A549 (cell line): ENCODE data around the gene OLIG1. TPM values are rescaled to one million over a fixed set of nuclear protein-coding genes. Genes with fewer than 3 reads are reported as not detected.

Experiments
- ATAC-seq, 2 experiments: fragments of 200-7000 bp in 1 of 2; fragments of >200 bp in 1 of 2; cut with Nextera tagmentation in 1 of 2; cut with Tn5 transposase in 1 of 2; 3 replicates each; pipeline versions ENCODE4 v1.8.0 to v1.9.1; 2018 to 2020; ENCODE audit warnings: mild to moderate bottlenecking in 1 of 2, moderate library complexity in 1 of 2
- CTCF ChIA-PET: fragments of 300-600 bp; sonication (Branson Sonifier 250); formaldehyde crosslinking; extraction: SDS; loops from one replicate; lab custom pipeline; 2021; ENCODE audit warnings: antibody characterized with exemption, inconsistent platforms; lab: Yijun Ruan, JAX
- POLR2A ChIA-PET: fragments of 350-600 bp; formaldehyde crosslinking; extraction: SDS; loops from one replicate; lab custom pipeline; 2021; ENCODE audit warnings: antibody characterized with exemption, inconsistent platforms; lab: Yijun Ruan, JAX
- DNase-seq, 2 experiments: peaks; one replicate each; pipeline versions ENCODE4 v3.0.0 to v3.0.0-alpha.2; 2011 to 2016; ENCODE audit warnings: low read depth in 1 of 2, low spot score in 1 of 2
- FAIRE-seq: peaks from 2 replicates; lab custom pipeline; 2011; peaks lifted over from hg19 to GRCh38; lab: Jason Lieb, UNC
- H3K27ac ChIP-seq, 2 experiments: fragments of >200 bp; sonication (Bioruptor Twin); formaldehyde crosslinking; 3 replicates each; pipeline ENCODE4 v1.5.1; 2016 to 2017
- H3K4me1 ChIP-seq: fragments of >200 bp; sonication (Bioruptor Twin); formaldehyde crosslinking; 3 replicates; pipeline ENCODE4 v1.6.1; 2016
- H3K4me2 ChIP-seq: fragments of >200 bp; sonication (Bioruptor Twin); formaldehyde crosslinking; 3 replicates; pipeline ENCODE4 v1.6.1; 2016
- H3K4me3 ChIP-seq: fragments of >200 bp; sonication (Bioruptor Twin); formaldehyde crosslinking; 3 replicates; pipeline ENCODE4 v1.5.1; 2016
- H3K9me3 ChIP-seq: fragments of >200 bp; sonication (Bioruptor Twin); formaldehyde crosslinking; 3 replicates; pipeline ENCODE4 v1.6.1; 2016
- ATOH8 ChIP-seq: fragments of 250-450 bp; sonication (Bioruptor Pico); IDR thresholded peaks from 2 replicates; pipeline ENCODE4 v1.5.0; 2020; ENCODE audit warnings: low read depth, mild to moderate bottlenecking, moderate library complexity
- BCL3 ChIP-seq: fragments of >200 bp; sonication (Bioruptor Twin); formaldehyde crosslinking; IDR thresholded peaks from 3 replicates; pipeline ENCODE4 v1.6.1; 2016
- CHD2 ChIP-seq: fragments of 150-350 bp; IDR thresholded peaks from 2 replicates; pipeline ENCODE4 v1.6.1; 2014; ENCODE audit warnings: low read length; ENCODE audit not compliant: partially characterized antibody
- E2F6 ChIP-seq: IDR thresholded peaks from 2 replicates; pipeline ENCODE4 v1.6.1; 2012; ENCODE audit warnings: low read depth, borderline replicate concordance
- EHF ChIP-seq: fragments of 250-450 bp; sonication (Bioruptor Pico); IDR thresholded peaks from 2 replicates; pipeline ENCODE4 v1.5.0; 2020; ENCODE audit warnings: mild to moderate bottlenecking
- EHMT2 ChIP-seq: fragments of 200-600 bp; sonication (generic); IDR thresholded peaks from 2 replicates; pipeline ENCODE4 v1.6.1; 2016; ENCODE audit warnings: antibody characterized with exemption, low read depth, mild to moderate bottlenecking, moderate library complexity
- ELK1 ChIP-seq: fragments of 150-350 bp; IDR thresholded peaks from 2 replicates; pipeline ENCODE4 v1.6.1; 2014; ENCODE audit warnings: low read depth, mild to moderate bottlenecking, low read length
- ESRRA ChIP-seq: fragments of 150-350 bp; IDR thresholded peaks from 2 replicates; pipeline ENCODE4 v1.6.1; 2014; ENCODE audit warnings: mild to moderate bottlenecking, low read length, borderline replicate concordance
- FOSB ChIP-seq: fragments of 250-450 bp; sonication (Bioruptor Pico); IDR thresholded peaks from 2 replicates; pipeline ENCODE4 v1.5.0; 2020; ENCODE audit warnings: mild to moderate bottlenecking, moderate library complexity
- FOSL2 ChIP-seq, 2 experiments: fragments of 450-650 bp in 1 of 2; fragments of >200 bp in 1 of 2; sonication (Bioruptor Twin) in 1 of 2; formaldehyde crosslinking; IDR thresholded peaks; 2 replicates each; pipeline versions ENCODE4 v1.5.0 to v1.6.1; 2016 to 2020; ENCODE audit warnings: mild to moderate bottlenecking in 1 of 2, moderate library complexity in 1 of 2
- GATA3 ChIP-seq: IDR thresholded peaks from 2 replicates; pipeline ENCODE4 v1.6.1; 2012; ENCODE audit warnings: borderline replicate concordance
- HDAC2 ChIP-seq: fragments of 200-600 bp; sonication (generic); IDR thresholded peaks from 2 replicates; pipeline ENCODE4 v1.6.1; 2016
- HES2 ChIP-seq: fragments of >200 bp; sonication (Bioruptor Twin); formaldehyde crosslinking; IDR thresholded peaks from 2 replicates; pipeline ENCODE4 v1.6.1; 2016
- HEYL ChIP-seq: fragments of 250-450 bp; sonication (Bioruptor Pico); IDR thresholded peaks from 2 replicates; pipeline ENCODE4 v1.8.0; 2021; ENCODE audit warnings: mild to moderate bottlenecking, moderate library complexity
- KDM1A ChIP-seq: fragments of 200-600 bp; sonication (generic); IDR thresholded peaks from 2 replicates; pipeline ENCODE4 v1.6.1; 2016; ENCODE audit warnings: low read depth, mild to moderate bottlenecking
- KDM5A ChIP-seq: fragments of 200-600 bp; sonication (generic); IDR thresholded peaks from 2 replicates; pipeline ENCODE4 v1.6.1; 2016; ENCODE audit warnings: antibody characterized with exemption, mild to moderate bottlenecking
- MAZ ChIP-seq: fragments of 150-350 bp; IDR thresholded peaks from 2 replicates; pipeline ENCODE4 v1.6.1; 2014; ENCODE audit warnings: antibody characterized with exemption, low read depth, low read length, borderline replicate concordance
- MYC ChIP-seq: IDR thresholded peaks from 2 replicates; pipeline ENCODE4 v1.6.1; 2012; ENCODE audit warnings: mild to moderate bottlenecking, inconsistent platforms, low read length, improper control_type of control experiment, borderline replicate concordance
- PBX3 ChIP-seq: IDR thresholded peaks from 2 replicates; pipeline ENCODE4 v1.6.1; 2012
- PHF8 ChIP-seq: fragments of 200-600 bp; sonication (generic); IDR thresholded peaks from 2 replicates; pipeline ENCODE4 v1.6.1; 2016; ENCODE audit warnings: low read depth, mild to moderate bottlenecking, antibody characterized with exemption, moderate library complexity, borderline replicate concordance
- POLR2A ChIP-seq: IDR thresholded peaks from 2 replicates; pipeline ENCODE4 v1.6.1; 2012; ENCODE audit warnings: mild to moderate bottlenecking, low read length
- RAD21 ChIP-seq, 2 experiments: fragments of >200 bp in 1 of 2; sonication (Bioruptor Twin) in 1 of 2; formaldehyde crosslinking in 1 of 2; IDR thresholded peaks in 1 of 2; conservative IDR thresholded peaks in 1 of 2; 2 replicates in 1 of 2; 3 replicates in 1 of 2; pipeline ENCODE4 v1.6.1; 2012 to 2018; ENCODE audit warnings: inconsistent platforms in 1 of 2
- RCOR1 ChIP-seq: fragments of 150-350 bp; IDR thresholded peaks from 2 replicates; pipeline ENCODE4 v1.6.1; 2014; ENCODE audit warnings: antibody characterized with exemption, low read length, low read depth
- RNF2 ChIP-seq: fragments of 200-600 bp; sonication (generic); IDR thresholded peaks from 2 replicates; pipeline ENCODE4 v1.6.1; 2016; ENCODE audit warnings: low read depth, mild to moderate bottlenecking, antibody characterized with exemption, moderate library complexity, borderline replicate concordance
- TP53 ChIP-seq: fragments of 250-450 bp; sonication (Bioruptor Pico); IDR thresholded peaks from 2 replicates; pipeline ENCODE4 v1.5.0; 2021; ENCODE audit warnings: mild to moderate bottlenecking, moderate library complexity
- ZFP36 ChIP-seq: fragments of 450-650 bp; IDR thresholded peaks from 2 replicates; pipeline ENCODE4 v1.6.1; 2014; ENCODE audit warnings: borderline replicate concordance; ENCODE audit not compliant: partially characterized antibody
- ZNF302 ChIP-seq: fragments of 250-450 bp; sonication (Bioruptor Pico); IDR thresholded peaks from 2 replicates; pipeline ENCODE4 v1.9.0; 2021; ENCODE audit warnings: inconsistent platforms, mild to moderate bottlenecking, moderate library complexity
- WGBS: methylation state at CpG from one replicate; pipeline ENCODE4 v1.1.6; 2017; ENCODE audit errors: missing lambda C conversion rate; 5-methylcytosine and 5-hydroxymethylcytosine counted together
- polyA plus RNA-seq, 4 experiments: library from polyadenylated mRNA; depleted of rRNA in 3 of 4; stranded (reverse); fragments of >200 nt; fragmentation: RNase III in 1 of 4; extraction: RNeasy Plus Mini Kit Qiagen cat#74134 plus additional on column Dnase treatment in 1 of 4; gene quantifications; 2 replicates in 3 of 4; 3 replicates in 1 of 4; pipeline ENCODE4 v1.2.3, GENCODE V29; 2011 to 2017

Gene OLIG1
- polyA plus RNA-seq, 2 of the 4 experiments (the other 2 are of a cell fraction): not detected

- TF ChIP-seq EHMT2 (no peak), E2F6 (no peak), MYC (no peak), RNF2 (no peak), ZNF302 (no peak), ELK1 (no peak), POLR2A (no peak), HEYL (CRISPR knock-in tag) (no peak), HDAC2 (no peak), PHF8 (no peak), MAZ (no peak), HES2 (no peak)
- no peak for FAIRE-seq
- WGBS: 72% methylated on average over 8 of the region's 30 CpGs
- H3K4me1 ChIP-seq: no peaks in the 10 kb centered on the region
- ChIA-PET CTCF (no interaction called here), POLR2A (no interaction called here)
- H3K9me3 ChIP-seq: no peaks in the 10 kb centered on the region
- no peak overlapping the region for H3K4me3 ChIP-seq
- no peak overlapping the region for H3K4me2 ChIP-seq
- no peak for DNase-seq
- no peak for ATAC-seq
- no peak overlapping the region for H3K27ac ChIP-seq
These were observed 31.5 kb downstream of the OLIG1 start for GRCh38 chr21:33101300-33101911.

- DNase-seq (no peak), FAIRE-seq (no peak), ATAC-seq (no peak)
- WGBS: 0% methylated on average over 2 of the region's 2 CpGs
- ChIA-PET POLR2A (no interaction called here), CTCF (interaction anchor here (1.8 kb wide), 1 partner anchor 22 kb away, joined by 4 read pairs; no protein-coding TSS in a partner anchor)
- TF ChIP-seq HEYL (CRISPR knock-in tag) (no peak), ZNF302 (no peak), BCL3 (no peak), PBX3 (no peak), GATA3 (no peak), MYC (no peak), HES2 (no peak), PHF8 (no peak), KDM1A (no peak), RCOR1 (no peak), KDM5A (no peak), ZFP36 (no peak), RAD21 (conservative IDR thresholded peaks at IDR 0.05 in 1 of 2, IDR thresholded peaks at IDR 0.05 in 1 of 2) (no peak), CHD2 (no peak), ESRRA (no peak), FOSL2 (IDR thresholded peaks at IDR 0.05) (no peak), FOSL2 (CRISPR knock-in tag; IDR thresholded peaks at IDR 0.05) (no peak), EHF (no peak), FOSB (CRISPR knock-in tag) (no peak), ATOH8 (CRISPR knock-in tag) (no peak), TP53 (CRISPR knock-in tag) (no peak)
- no peak overlapping the region for H3K27ac ChIP-seq
- no peaks in the 10 kb centered on the region for H3K4me1 ChIP-seq
- no peaks in the 10 kb centered on the region for H3K9me3 ChIP-seq
- H3K4me3 ChIP-seq: no peak overlapping the region
- H3K4me2 ChIP-seq: no peak overlapping the region
These were observed 35.1 kb downstream of the OLIG1 start for GRCh38 chr21:33105088-33105487.
